ENCODE measurements around the gene SMIM7. TPM values are rescaled to one million over a fixed set of nuclear protein-coding genes. Genes with fewer than 3 reads are reported as not detected.
A peak's percentile ranks its signal among the peaks of the same experiment; 100 is the strongest.

The SMIM7 gene
- 10 to 100 TPM; 27.1 to 52.6 (median 45.2) TPM for total RNA-seq
- 10 to 100 TPM; 44.6 to 73.1 TPM for polyA plus RNA-seq
- long read RNA-seq, donor 1, transcript SMIM7-208 (5 exons, 2,776 nt): major isoform, 32 of 59 reads
- long read RNA-seq, donor 1, transcript SMIM7-214 (4 exons, 1,075 nt): minor isoform, 5 of 59 reads
- long read RNA-seq, donor 1, transcript SMIM7-215 (6 exons, 975 nt): minor isoform, 5 of 59 reads
- long read RNA-seq, donor 1, partial matches to known transcripts: 2 of 59 reads
- long read RNA-seq, donor 1, other reads (novel, unspliced or antisense): 5 of 59 reads
- long read RNA-seq, donor 2, transcript SMIM7-208 (5 exons, 2,776 nt): major isoform, 61 of 102 reads
- long read RNA-seq, donor 2, transcript SMIM7-215 (6 exons, 975 nt): minor isoform, 10 of 102 reads
- long read RNA-seq, donor 2, transcript SMIM7-214 (4 exons, 1,075 nt): minor isoform, 12 of 102 reads
- long read RNA-seq, donor 2, partial matches to known transcripts: 8 of 102 reads
- long read RNA-seq, donor 2, other reads (novel, unspliced or antisense): 7 of 102 reads
- long read RNA-seq, donor 3, transcript SMIM7-214 (4 exons, 1,075 nt): minor isoform, 5 of 42 reads
- long read RNA-seq, donor 3, transcript SMIM7-208 (5 exons, 2,776 nt): major isoform, 22 of 42 reads
- long read RNA-seq, donor 3, partial matches to known transcripts: 1 of 42 reads
- long read RNA-seq, donor 3, other reads (novel, unspliced or antisense): 8 of 42 reads

DNA sequence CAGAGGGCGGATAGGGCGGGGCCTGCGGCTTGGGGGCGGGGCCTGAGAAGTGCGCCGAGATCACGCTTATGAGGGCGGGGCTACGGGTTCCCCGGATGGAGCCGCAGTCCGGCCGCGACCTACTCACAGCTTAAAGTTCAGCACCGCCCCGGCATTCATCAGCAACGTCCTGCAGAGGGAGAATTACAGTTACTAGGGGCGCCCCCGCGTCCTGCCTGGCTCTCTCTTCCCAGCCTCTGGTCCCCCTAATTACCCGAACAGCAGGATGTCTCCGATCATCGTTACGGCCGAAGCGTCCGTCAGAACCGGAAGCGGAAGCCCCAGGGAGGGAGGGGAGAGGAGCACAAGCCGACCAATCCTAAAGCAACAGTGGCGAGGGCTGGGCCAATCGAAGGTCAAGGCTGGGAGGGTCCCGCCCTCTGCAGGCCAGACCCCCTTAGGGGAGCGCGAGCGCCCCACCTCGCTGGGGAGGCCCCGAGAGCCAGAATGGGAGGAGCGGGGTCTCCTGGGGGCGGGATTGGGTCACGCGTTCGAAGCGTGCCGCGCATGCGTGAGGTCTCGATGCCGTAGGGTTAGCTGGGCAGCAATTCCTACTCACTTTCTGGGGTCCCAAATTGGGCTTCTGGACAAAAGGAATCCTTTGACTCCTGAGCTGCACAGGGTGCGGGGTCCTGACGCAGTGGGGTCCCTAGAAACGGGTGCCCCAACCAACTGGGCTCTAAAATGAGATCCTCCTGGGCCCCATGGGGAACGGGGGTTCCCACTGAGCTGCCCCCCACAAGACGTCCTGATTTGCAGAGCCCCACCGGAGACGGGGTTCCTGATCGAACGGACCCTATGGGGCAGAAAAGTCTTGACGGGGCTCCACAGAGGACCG lies at the start of gene SMIM7:
Gene SMIM7, minus strand, starts transcription at position 313 of the 877 bp plus-strand sequence. Its CDS starts 34 bp downstream, at position 279.
- 0 to 1% (median 1%) methylated on average over 43 to 60 of the region's 60 CpGs for WGBS, 4 donors
- ATAC-seq (peak; percentile 97 to 99 (median 98)), DNase-seq (peak; percentile 98 to 100 (median 99))
- intact Hi-C loops (cut with DNase I): loop anchor here in 6 of 10 donors (1.0 to 5.0 kb wide), 6 partner anchors 31 to 88 kb away; partner anchors contain the start of genes MED26 (in 5 of the 6) and SLC35E1 (in 1 of the 6)
- TF ChIP-seq CTCF (IDR thresholded peaks at IDR 0.05) (peak in 7 of 12 donors; percentile 17 to 51 (median 36)), POLR2A (IDR thresholded peaks at IDR 0.05) (peak; percentile 33 to 66)
- Histone ChIP-seq H3K27ac (peak within 1 kb of the TSS; percentile 83 to 96 (median 94)), H3K4me3 (peak within 1 kb of the TSS; percentile 68 to 90 (median 82)), H3K36me3 (peaks cover 0 to 40% (median 34%) of the 10 kb centered on the region in 9 donors), H3K27me3 (no peaks in the 10 kb centered on the region), H3K4me1 (peaks cover 6 to 55% (median 32%) of the 10 kb centered on the region in 12 donors), H3K9me3 (no peaks in the 10 kb centered on the region)

- H3K27ac ChIP-seq: no peak overlapping the region
- 85 to 95% (median 89%) methylated on average over 4 of the region's 4 CpGs for WGBS, 4 donors
- H3K4me1 ChIP-seq: peaks cover 0 to 33% (median 12%) of the 10 kb centered on the region in 12 donors
- DNase-seq (no peak), ATAC-seq (no peak)
- no peak for TF ChIP-seq POLR2A (IDR thresholded peaks at IDR 0.05)
- TF ChIP-seq CTCF (IDR thresholded peaks at IDR 0.05): no peak
- H3K4me3 ChIP-seq: no peak overlapping the region
- H3K9me3 ChIP-seq: no peaks in the 10 kb centered on the region
- intact Hi-C loops (cut with DNase I): loop anchor here in 1 of 10 donors (5.0 kb wide), 1 partner anchor 41 kb away; the partner anchor contains the start of genes SMIM7 and TMEM38A
- no peaks in the 10 kb centered on the region for H3K36me3 ChIP-seq
- H3K27me3 ChIP-seq: no peaks in the 10 kb centered on the region
Observed at GRCh38 chr19:16703677-16704076, 43.7 kb upstream of the SMIM7 start.

- peak in 4 of 5 donors; percentile 57 to 76 (median 64) for DNase-seq
- Histone ChIP-seq H3K9me3 (no peaks in the 10 kb centered on the region), H3K27me3 (no peaks in the 10 kb centered on the region), H3K4me3 (no peak overlapping the region), H3K4me1 (peaks cover 0 to 36% (median 12%) of the 10 kb centered on the region in 12 donors), H3K36me3 (no peaks in the 10 kb centered on the region), H3K27ac (peak overlapping the region in 7 of 12 donors; percentile 42 to 67 (median 53))
- intact Hi-C loops (cut with DNase I): loop anchor here in 1 of 10 donors (5.0 kb wide), 1 partner anchor 40 kb away; the partner anchor contains the start of genes SMIM7 and TMEM38A
- 11 to 21% (median 19%) methylated on average over 6 of the region's 6 CpGs for WGBS, 4 donors
- peak; percentile 66 to 90 (median 85) for ATAC-seq
- TF ChIP-seq POLR2A (IDR thresholded peaks at IDR 0.05) (no peak), CTCF (IDR thresholded peaks at IDR 0.05) (no peak)
Observed at GRCh38 chr19:16702123-16702522, 42.2 kb upstream of the SMIM7 start.

All from heart left ventricle (tissue), 16 donors.